Activated CD4-positive, alpha-beta T cell treated with anti-CD3 and anti-CD28 coated beads, Interleukin-2, amount 50 U/mL, for 1 hour (primary cell): ENCODE measurements around the gene TMEM132D.

Source experiments
- DNase-seq: peaks from one replicate; pipeline ENCODE4 v3.0.0-alpha.2; 2020

TMEM132D gene

DNA sequence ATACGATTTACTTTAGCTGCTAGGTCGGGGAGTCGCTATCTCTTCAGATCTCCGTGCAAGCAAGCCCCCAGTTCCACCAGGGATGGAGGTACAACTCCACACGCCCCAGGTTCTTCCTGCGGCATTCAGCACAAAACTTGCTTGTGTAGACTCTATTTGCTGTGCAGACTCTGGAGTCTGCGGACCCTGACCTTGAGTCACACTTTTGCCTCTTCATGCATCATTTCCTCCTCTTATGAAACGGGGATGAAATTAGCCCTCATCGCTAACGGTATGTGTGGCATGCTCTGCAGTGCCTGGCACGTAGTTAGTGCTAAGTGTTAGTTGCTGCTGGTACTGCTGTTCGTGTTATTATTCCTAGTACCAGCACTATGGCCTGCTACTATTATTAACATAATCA lies 84.4 kb downstream of the TMEM132D start:
- no peak for DNase-seq

- no peak for DNase-seq
Observed at GRCh38 chr12:129815846-129816245, 88.0 kb downstream of the TMEM132D start.

GRCh38 chr12:129811963-129812362 lies 91.9 kb downstream of the TMEM132D start:
- DNase-seq, result no peak

DNA sequence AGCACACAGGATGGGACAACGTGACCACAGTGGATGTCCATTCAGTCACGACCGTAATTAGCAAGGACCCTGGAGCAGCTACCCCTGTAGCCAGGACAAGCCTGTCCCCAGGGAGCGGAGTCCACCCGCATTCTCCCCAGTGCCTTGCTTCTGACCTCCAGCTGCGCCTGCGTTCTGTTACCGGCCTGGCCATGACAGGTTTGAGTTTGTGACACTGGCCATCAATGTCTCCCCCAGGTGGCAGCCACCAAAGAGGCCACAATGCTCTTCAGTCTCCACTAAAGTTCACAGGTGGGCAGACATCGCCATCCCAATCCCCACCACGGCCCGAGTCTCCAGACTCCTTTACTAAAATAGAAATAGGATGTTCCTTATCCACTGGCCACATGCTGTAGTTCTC lies 96.7 kb downstream of the TMEM132D start:
- no peak for DNase-seq

DNA sequence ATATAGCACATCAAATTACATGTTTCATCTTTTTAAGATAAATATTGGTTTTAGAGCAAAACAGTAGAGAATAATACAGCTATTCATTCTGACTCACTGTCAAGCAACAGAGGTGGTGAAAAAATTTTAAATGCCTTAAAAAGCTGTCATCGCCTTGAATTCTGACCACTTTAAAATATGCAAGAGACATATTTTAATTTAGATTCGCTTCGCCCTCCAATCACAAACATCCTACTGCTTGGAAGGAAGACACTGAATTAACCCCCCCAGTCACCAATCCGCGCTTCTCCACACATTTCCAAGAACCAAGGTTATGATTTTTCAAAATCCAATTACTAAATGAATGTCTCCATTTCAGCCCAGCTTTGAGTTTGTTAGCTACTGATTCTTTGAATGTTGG lies 112.4 kb downstream of the TMEM132D start:
- no peak for DNase-seq

- no peak for DNase-seq
Observed at GRCh38 chr12:129790930-129791329, 112.9 kb downstream of the TMEM132D start.

GRCh38 chr12:129790331-129790730 lies 113.5 kb downstream of the TMEM132D start:
- DNase-seq, result no peak

DNA sequence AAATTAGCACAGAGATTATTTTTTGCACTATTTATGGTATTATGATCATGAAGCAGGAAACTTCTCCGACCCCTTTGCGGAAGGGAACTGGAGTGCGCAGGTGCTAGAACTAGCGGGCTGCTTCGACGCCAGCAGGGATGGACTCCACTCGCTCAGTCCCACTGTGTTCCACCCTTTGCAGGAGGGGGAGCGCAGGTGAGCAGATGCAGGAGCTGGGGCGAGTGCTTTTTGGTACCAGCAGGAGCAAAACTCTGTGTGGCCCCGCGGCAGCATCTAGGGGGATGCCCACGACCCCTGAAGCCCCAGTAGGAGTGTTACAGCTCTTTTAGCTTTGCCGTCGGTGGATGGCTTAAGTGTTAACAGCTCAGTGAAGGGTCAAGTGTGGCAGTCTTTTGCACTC lies 113.9 kb downstream of the TMEM132D start:
- DNase-seq, result no peak

DNA sequence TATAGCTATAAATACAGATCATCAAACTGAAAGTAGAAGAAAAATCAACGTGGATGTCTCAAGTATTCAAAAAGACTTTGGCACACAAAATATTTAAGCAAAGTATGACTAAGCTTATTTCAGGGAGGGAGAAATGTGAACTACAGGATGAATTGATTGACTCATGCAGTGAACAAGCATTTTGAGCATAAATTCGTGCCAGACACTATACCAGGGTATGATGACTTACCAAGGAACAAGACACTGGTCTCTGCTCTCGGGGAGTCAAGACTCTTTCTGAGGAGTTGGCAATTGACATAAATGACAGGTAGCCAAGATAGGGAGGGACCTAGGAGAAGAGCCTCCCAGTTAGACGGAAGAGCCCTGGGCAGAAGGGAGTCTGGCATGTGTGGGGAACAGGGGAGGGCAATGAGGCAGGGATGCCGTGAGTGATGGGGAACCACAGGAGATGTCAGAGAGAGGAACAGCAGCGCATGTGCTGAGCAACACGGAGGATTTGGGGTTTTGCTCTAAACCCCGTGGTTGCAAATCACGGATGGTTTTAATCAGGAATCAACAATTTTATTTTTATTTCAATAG lies 115.2 kb downstream of the TMEM132D start:
- no peak for DNase-seq

DNA sequence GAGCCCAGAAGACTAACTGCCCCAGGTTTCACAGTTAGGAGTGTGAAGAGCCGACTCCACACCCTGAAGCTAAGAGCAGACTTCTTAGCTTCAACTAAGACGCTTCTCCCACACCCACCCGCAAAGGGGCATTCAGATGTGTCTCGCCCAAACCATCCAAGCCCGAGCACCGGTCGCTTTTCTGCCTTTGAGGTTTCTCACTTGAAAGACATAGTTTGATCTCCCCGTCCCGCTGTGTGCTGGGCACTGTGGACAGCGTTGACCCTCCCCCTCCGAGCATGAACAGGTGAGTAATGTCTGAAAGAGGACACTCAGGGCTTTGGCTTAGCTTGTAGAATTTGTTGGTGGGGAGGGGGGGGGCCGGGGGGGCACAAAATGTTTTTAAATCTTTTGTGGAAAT lies 123.8 kb downstream of the TMEM132D start:
- DNase-seq, result no peak

- DNase-seq, result no peak
Observed at GRCh38 chr12:129779033-129779432, 124.8 kb downstream of the TMEM132D start.

GRCh38 chr12:129776977-129777667 lies 126.7 kb downstream of the TMEM132D start:
- no peak for DNase-seq

- no peak for DNase-seq
Observed at GRCh38 chr12:129772501-129773493, 131.0 kb downstream of the TMEM132D start.

DNA sequence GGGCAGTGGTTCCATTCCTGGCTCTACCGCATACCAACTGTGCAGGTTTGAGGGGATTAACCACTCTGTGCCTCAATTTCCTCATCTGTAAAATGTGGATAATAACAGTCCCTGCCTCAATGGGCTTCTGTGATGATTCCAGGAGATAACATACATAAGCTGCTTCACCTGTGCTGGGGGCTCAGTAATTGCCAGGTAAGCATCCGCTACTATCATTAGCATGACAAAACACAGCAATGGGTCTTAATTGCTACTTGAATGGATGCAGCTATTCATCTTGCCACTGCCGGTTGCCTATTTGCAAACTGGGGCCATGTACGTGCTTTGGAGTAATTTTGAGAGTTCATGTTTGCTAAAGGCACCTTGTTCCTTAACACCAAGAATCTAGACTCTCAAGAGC lies 132.6 kb downstream of the TMEM132D start:
- no peak for DNase-seq

- no peak for DNase-seq
Observed at GRCh38 chr12:129765719-129766118, 138.1 kb downstream of the TMEM132D start.

GRCh38 chr12:129762436-129762835 lies 141.4 kb downstream of the TMEM132D start:
- no peak for DNase-seq

DNA sequence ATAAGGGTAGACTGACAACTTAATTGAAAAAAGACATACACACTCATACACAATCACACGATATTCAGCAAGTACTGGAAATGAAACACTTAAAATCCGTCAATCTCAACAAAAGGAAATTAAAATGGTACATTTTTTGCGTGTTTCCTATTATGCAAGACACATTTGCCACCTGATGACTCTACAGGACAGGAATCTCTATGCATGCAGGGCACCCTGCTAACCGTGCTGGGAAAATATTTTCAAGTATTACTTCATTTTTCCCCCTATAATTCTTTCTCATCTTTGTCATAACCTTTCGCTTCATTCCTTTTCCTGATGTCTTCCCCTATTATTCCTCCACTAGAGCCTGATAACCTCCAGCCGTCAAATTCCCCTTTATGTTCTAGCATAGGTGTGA lies 150.2 kb downstream of the TMEM132D start:
- DNase-seq, result no peak

DNA sequence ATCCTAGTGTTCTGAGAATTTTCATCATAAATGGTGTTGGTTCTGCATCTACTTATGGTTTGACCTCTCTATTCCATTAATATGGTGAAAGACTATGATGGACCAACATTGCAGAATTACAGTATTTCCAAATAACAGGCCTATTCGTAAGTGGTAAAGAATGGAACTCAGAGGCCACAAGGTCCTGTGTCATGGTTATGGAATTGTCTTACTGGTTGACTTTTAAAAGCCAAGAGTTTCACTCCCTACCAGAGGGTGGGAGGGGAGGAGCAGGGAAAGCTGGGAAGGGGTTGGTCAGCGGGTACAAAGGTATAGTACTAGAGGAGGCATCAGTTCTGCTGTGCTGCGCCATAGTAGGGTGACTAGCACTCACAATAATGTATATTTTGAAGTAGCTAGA lies 153.4 kb downstream of the TMEM132D start:
- no peak for DNase-seq

DNA sequence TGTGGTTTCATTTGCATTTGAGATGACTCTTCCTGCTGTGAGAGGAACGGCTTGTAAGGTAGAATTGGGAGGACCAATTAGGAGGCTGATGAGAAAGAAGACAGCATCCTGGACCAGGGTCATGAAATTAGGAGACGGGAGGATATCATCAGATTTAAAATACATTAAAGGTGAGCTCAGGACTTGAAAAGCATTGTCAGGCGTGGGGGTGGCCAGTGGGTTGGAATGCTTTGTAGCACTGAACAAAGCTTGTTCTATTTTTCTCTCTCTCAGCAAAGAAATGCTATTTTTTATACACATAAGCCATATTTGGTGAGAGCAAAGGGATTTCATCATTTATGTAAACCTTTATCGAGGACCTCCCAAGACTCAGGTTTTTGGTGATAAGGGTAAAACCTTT lies 157.5 kb downstream of the TMEM132D start:
- DNase-seq, result no peak

DNA sequence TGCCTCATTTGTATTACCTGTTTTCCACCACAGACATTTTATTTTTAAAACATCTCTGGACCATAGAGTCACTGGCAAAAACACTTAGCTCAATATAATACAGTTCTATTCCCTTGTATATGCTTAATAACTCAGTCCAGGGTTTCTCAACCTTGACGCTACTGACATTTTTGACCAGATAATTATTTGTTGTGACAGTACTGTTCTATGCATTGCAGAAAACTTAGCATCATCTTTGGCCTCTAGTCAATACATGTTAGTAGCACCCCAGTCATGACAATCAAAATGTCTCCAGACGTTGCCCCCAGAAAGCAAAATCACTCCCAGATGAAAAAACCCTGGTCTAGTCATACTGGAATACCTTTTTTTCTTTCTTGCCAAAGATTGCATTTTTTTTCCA lies 174.7 kb downstream of the TMEM132D start:
- DNase-seq, result no peak

GRCh38 chr12:129727100-129727499 lies 176.7 kb downstream of the TMEM132D start:
- no peak for DNase-seq

- no peak for DNase-seq
Observed at GRCh38 chr12:129723260-129723659, 180.6 kb downstream of the TMEM132D start.

GRCh38 chr12:129720618-129721017 lies 183.2 kb downstream of the TMEM132D start:
- DNase-seq, result no peak

DNA sequence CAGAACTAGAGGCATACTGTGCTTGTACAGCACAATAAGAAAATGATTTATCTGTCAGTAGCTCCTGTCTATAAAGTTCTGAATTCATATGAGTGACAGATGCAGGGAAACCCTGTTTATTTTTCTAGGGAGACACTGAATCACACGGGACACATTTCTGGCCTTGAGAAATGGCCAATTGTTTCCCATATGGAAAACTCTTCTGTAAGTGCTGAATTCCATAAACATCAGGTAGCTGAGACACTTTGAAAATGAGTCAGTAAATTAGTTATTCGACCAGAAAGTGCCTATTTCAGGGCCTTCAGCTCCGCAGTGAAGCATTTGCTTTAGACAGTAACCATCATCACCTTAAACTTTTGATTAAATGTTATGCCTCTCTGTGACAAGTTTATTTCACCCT lies 184.4 kb downstream of the TMEM132D start:
- no peak for DNase-seq
